K562 (cell line): ENCODE data around the gene TP53RK. TPM values are rescaled to one million over a fixed set of nuclear protein-coding genes. Genes with fewer than 3 reads are reported as not detected.

Experiments
- FOXK2 ChIP-seq, 2 experiments: fragments of 450-650 bp; IDR thresholded peaks in 1 of 2; conservative IDR thresholded peaks in 1 of 2; 2 replicates each; pipeline ENCODE4 v1.6.1; 2016; ENCODE audit warnings: low read depth in 2 of 2, mild to moderate bottlenecking in 1 of 2
- L3MBTL2 ChIP-seq: fragments of 450-650 bp; IDR thresholded peaks from 2 replicates; pipeline ENCODE4 v1.6.1; 2016; ENCODE audit warnings: mild to moderate bottlenecking, moderate library complexity
- MYNN ChIP-seq, 2 experiments: sonication (generic); formaldehyde crosslinking in 1 of 2; IDR thresholded peaks; 2 replicates each; pipeline versions ENCODE4 v1.5.0 to v1.6.1; 2016 to 2020; ENCODE audit warnings: antibody characterized with exemption in 1 of 2, missing genetic modification reagents in 1 of 2
- NCOA6 ChIP-seq: fragments of 450-650 bp; IDR thresholded peaks from 2 replicates; pipeline ENCODE4 v1.6.1; 2017; ENCODE audit warnings: mild to moderate bottlenecking
- NRF1 ChIP-seq, 2 experiments: fragments of 450-650 bp; IDR thresholded peaks in 1 of 2; conservative IDR thresholded peaks in 1 of 2; 2 replicates each; pipeline ENCODE4 v1.6.1; 2014; ENCODE audit warnings: mild to moderate bottlenecking in 2 of 2
- POLR2B ChIP-seq: fragments of 450-650 bp; IDR thresholded peaks from 2 replicates; pipeline ENCODE4 v1.6.1; 2018; ENCODE audit warnings: low read depth; ENCODE audit not compliant: partially characterized antibody
- USF2 ChIP-seq: sonication (generic); formaldehyde crosslinking; IDR thresholded peaks from 2 replicates; pipeline ENCODE4 v1.5.0; 2020; ENCODE audit warnings: missing genetic modification reagents
- ZBTB40 ChIP-seq, 2 experiments: fragments of 450-650 bp in 1 of 2; sonication (generic) in 1 of 2; formaldehyde crosslinking in 1 of 2; IDR thresholded peaks; 2 replicates each; pipeline versions ENCODE4 v1.7.1 to v1.9.0; 2016 to 2022; ENCODE audit warnings: inconsistent platforms in 1 of 2, mild to moderate bottlenecking in 1 of 2, missing genetic modification reagents in 1 of 2
- ZFX ChIP-seq: sonication (generic); formaldehyde crosslinking; IDR thresholded peaks from 2 replicates; pipeline ENCODE4 v1.8.0; 2022; ENCODE audit warnings: mild to moderate bottlenecking, missing genetic modification reagents, moderate library complexity
- ZHX1 ChIP-seq: fragments of 150-350 bp; conservative IDR thresholded peaks from 2 replicates; pipeline ENCODE4 v1.6.1; 2014; ENCODE audit warnings: low read length
- polyA plus RNA-seq, 8 experiments: library from polyadenylated mRNA; depleted of rRNA in 4 of 8; stranded (reverse) in 5 of 8; unstranded in 3 of 8; fragments of >200 nt; fragmentation: Nextera tagmentation in 2 of 8; fragmentation: Illumina TruSeq in 1 of 8; extraction: Ambion mirVana in 2 of 8; extraction: Trizol in 1 of 8; gene quantifications; 2 replicates each; pipeline versions ENCODE4 v1.2.1 to v1.2.3, GENCODE V29; 2011 to 2014; ENCODE audit warnings: inconsistent platforms in 1 of 8, missing spikeins in 1 of 8
- total RNA-seq, 7 experiments: library from RNA; depleted of rRNA in 6 of 7; stranded (reverse); fragments of >200 nt in 6 of 7; fragmentation: Illumina TruSeq in 2 of 7; extraction: Trizol in 2 of 7; gene quantifications; 2 replicates each; pipeline versions ENCODE4 v1.2.1 to v1.2.3, GENCODE V29; 2011 to 2021; ENCODE audit warnings: low replicate concordance in 1 of 7

The TP53RK gene
- total and polyA plus RNA-seq, 9 of the 15 experiments (the other 6 are each of a cell fraction or from before 2014, with no cell fraction given): 2.9 to 43.5 (median 17.2) TPM

GRCh38 chr20:46683939-46684750 is 5.1 kb downstream of the TP53RK start (continued):
- TF ChIP-seq ZBTB40 (IDR thresholded peaks at IDR 0.05) (0 out of 2 replicates have a peak, but pooled peaks have one; percentile 39), ZBTB40 (CRISPR knock-in tag; IDR thresholded peaks at IDR 0.05) (no peak), FOXK2 (conservative IDR thresholded peaks at IDR 0.05 in 1 of 2, IDR thresholded peaks at IDR 0.05 in 1 of 2; ENCODE audit: low read depth in 2 of 2) (peak; percentile 73 to 82), POLR2B (peak; percentile 84), L3MBTL2 (peak; percentile 88), MYNN (IDR thresholded peaks at IDR 0.05) (peak; percentile 34; the same call in 1 of the 2 replicates), MYNN (CRISPR knock-in tag; IDR thresholded peaks at IDR 0.05) (no peak), ZHX1 (peak; percentile 89), NRF1 (conservative IDR thresholded peaks at IDR 0.05 in 1 of 2, IDR thresholded peaks at IDR 0.05 in 1 of 2) (peak; percentile 30 to 34; a peak in 1 of 4 replicates), USF2 (CRISPR knock-in tag) (peak; percentile 94), NCOA6 (no peak), ZFX (CRISPR knock-in tag) (peak; percentile 35; the same call in 1 of the 2 replicates)
